Lower lobe of right lung (tissue), 2 donors: ENCODE data around the gene CLEC2D. TPM values are rescaled to one million over a fixed set of nuclear protein-coding genes. Genes with fewer than 3 reads are reported as not detected.

Experiments
- ATAC-seq, 2 donors: fragments of 200-7000 bp; cut with Tn5 transposase; one replicate each; pipeline ENCODE4 v1.9.1; 2020 to 2022; ENCODE audit warnings: mild to moderate bottlenecking in 2 of 2, moderate library complexity in 2 of 2
- DNase-seq: peaks from one replicate; pipeline ENCODE4 v3.0.0-alpha.2; 2020
- H3K27ac ChIP-seq: fragments of 200-600 bp; one replicate; pipeline ENCODE4 v1.8.0; 2022
- H3K27me3 ChIP-seq: fragments of 200-600 bp; one replicate; pipeline ENCODE4 v1.8.0; 2022; ENCODE audit warnings: low read depth
- H3K36me3 ChIP-seq: fragments of 200-600 bp; one replicate; pipeline ENCODE4 v1.8.0; 2022; ENCODE audit warnings: mild to moderate bottlenecking
- H3K4me1 ChIP-seq: fragments of 200-600 bp; one replicate; pipeline ENCODE4 v1.8.0; 2022
- H3K4me3 ChIP-seq: fragments of 200-600 bp; one replicate; pipeline ENCODE4 v1.8.0; 2022; ENCODE audit warnings: mild to moderate bottlenecking
- H3K9me3 ChIP-seq: fragments of 200-600 bp; one replicate; pipeline ENCODE4 v1.8.0; 2022
- intact Hi-C: fragments of 100-400 bp; cut with DNase I; formaldehyde crosslinking; loops from one replicate; pipeline ENCODE4 v1.11.0; 2022
- total RNA-seq: library from RNA; stranded (reverse); fragmentation: NEBNext Ultra II Directional; extraction: Animal tissue kit (Norgen Biotek cat#: 25700); gene quantifications from one replicate; pipeline ENCODE4 v1.2.1, GENCODE V29; 2021
- TF ChIP-seq, protein P1 (sequence below): fragments of 200-600 bp; IDR thresholded peaks from one replicate; pipeline ENCODE4 v1.8.0; 2022; ENCODE audit warnings: antibody characterized with exemption, mild to moderate bottlenecking
- donor health status: DM: no; HTN: yes; CAD: no; lungs with severe emphysema.

CLEC2D gene
- total RNA-seq, 1 donor from 2014 or later, result 13.9 TPM

DNA sequence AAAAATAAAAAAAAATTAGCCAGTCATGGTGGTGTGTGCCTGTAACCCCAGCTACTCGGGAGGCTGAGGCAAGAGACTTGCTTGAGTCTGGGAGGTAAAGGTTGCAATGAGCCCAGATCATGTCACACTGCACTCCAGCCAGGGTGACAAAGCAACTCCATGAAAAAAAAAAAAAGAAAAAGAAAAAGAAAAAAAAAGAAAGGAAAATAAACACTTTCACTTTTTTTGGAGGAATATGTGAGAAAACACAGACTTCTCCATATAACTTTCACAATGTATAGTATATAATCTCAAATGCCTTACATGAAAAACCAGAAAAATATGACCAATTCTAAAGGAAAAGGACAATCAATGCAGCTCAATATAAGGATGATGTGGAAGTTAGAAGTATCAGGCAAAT is 54.5 kb downstream of the CLEC2D start:
- Histone ChIP-seq H3K36me3 (no peaks in the 10 kb centered on the region), H3K27me3 (no peaks in the 10 kb centered on the region), H3K9me3 (no peaks in the 10 kb centered on the region), H3K4me3 (no peak overlapping the region), H3K4me1 (no peaks in the 10 kb centered on the region), H3K27ac (no peak overlapping the region)
- TF ChIP-seq, protein P1, sequence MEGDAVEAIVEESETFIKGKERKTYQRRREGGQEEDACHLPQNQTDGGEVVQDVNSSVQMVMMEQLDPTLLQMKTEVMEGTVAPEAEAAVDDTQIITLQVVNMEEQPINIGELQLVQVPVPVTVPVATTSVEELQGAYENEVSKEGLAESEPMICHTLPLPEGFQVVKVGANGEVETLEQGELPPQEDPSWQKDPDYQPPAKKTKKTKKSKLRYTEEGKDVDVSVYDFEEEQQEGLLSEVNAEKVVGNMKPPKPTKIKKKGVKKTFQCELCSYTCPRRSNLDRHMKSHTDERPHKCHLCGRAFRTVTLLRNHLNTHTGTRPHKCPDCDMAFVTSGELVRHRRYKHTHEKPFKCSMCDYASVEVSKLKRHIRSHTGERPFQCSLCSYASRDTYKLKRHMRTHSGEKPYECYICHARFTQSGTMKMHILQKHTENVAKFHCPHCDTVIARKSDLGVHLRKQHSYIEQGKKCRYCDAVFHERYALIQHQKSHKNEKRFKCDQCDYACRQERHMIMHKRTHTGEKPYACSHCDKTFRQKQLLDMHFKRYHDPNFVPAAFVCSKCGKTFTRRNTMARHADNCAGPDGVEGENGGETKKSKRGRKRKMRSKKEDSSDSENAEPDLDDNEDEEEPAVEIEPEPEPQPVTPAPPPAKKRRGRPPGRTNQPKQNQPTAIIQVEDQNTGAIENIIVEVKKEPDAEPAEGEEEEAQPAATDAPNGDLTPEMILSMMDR, result no peak
- no peak for ATAC-seq
- DNase-seq, result no peak
- intact Hi-C loops, result no loop called here

DNA sequence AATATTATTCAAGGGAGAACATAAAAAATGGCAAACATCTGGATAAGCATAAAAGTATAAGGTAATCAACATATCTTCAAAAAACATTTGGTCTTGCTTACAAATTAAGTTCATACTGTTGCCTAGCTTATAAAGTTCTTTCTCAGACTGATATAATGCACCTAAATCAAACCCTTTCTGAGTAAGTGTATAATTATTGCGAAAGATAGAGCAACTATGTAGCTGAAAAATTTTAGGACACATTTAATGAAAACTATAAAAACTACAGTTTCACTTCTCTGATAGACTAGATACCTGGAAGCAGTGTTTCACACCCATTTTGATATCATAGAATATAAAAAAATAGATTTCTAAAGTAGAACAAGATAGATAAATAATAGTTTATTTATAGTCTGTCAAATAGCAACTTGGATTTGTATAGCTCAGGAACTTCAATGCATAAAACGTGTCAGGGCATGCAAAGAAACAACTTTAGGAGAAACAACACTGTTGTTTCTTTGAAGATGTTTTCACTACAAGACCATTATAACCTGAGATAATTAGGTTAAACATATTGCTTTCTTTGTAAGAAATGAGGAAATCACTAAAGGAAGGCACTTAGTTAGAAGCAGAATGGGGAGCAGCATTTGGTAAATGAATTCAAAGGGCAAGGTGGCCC is 55.8 kb downstream of the CLEC2D start:
- ATAC-seq, result no peak
- no peaks in the 10 kb centered on the region for H3K4me1 ChIP-seq
- no peaks in the 10 kb centered on the region for H3K9me3 ChIP-seq

DNA sequence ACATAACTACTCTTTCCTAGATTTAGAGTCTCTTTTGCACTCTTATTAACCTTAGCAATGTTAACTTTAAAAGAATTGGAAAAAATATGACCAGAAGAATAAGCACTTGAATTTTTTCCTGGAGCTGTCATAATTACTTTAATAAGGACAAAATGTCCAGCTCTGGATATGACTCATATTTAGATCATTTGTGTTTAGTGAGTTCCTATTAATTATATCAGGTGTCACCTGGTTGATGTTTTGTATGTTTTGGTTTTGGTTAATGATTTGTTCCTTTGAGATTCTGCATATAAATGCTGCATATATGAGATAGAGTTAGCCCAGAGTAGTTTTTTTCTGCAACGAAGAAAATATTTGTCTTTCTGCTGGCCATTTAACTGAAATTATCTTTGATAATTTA is 58.3 kb downstream of the CLEC2D start:
- DNase-seq, result no peak
- Histone ChIP-seq H3K4me1 (no peaks in the 10 kb centered on the region), H3K27ac (no peak overlapping the region), H3K27me3 (no peaks in the 10 kb centered on the region), H3K36me3 (no peaks in the 10 kb centered on the region), H3K9me3 (no peaks in the 10 kb centered on the region), H3K4me3 (no peak overlapping the region)
- no peak for ATAC-seq
- TF ChIP-seq, protein P1, result no peak
- intact Hi-C loops, result no loop called here

More for the DNA sequence above, 55.8 kb downstream of the CLEC2D start:
- intact Hi-C loops, result no loop called here
- no peaks in the 10 kb centered on the region for H3K36me3 ChIP-seq
- TF ChIP-seq, protein P1, result no peak
- DNase-seq, result no peak
- no peaks in the 10 kb centered on the region for H3K27me3 ChIP-seq
- H3K27ac ChIP-seq, result no peak overlapping the region
- H3K4me3 ChIP-seq, result no peak overlapping the region

DNA sequence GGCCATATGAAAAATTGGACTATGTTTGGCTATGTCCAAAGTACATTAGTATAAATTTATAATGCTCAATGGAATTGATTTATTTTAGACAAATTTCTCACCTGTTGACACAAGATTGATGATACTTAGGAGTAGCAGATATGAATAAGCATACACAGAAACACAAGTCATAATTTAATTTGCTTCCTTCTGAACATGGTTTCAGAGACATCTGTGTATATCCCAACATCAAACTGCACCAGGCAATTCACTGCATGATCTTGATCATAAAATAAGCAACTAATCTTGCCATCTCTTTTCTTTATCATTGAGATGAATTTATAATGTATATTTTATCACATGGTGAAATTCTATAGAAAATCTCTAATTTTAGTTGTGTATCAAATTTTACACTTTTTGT is 59.6 kb downstream of the CLEC2D start:
- Histone ChIP-seq H3K27ac (no peak overlapping the region), H3K4me3 (no peak overlapping the region), H3K36me3 (no peaks in the 10 kb centered on the region), H3K27me3 (no peaks in the 10 kb centered on the region), H3K9me3 (no peaks in the 10 kb centered on the region), H3K4me1 (no peaks in the 10 kb centered on the region)
- TF ChIP-seq, protein P1, result no peak
- ATAC-seq, result no peak
- intact Hi-C loops, result no loop called here
- DNase-seq, result no peak

DNA sequence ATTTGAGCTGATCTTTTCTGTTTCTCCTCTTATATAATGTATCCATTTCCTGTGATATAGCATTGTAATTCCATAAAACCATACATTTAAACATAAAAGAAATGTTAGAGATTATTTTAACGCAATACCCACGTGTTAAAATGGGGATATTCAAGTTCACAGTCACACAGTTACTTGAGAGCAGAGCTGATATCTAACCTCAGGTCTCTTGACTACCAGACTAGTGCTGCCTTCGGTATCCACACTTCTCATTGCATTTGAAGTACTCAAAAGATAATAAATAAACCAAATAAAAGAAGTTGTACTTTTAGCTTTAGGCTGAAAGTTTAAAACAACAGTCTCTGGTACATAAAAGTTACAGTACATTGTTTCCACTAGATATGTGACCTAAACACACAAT is 60.5 kb downstream of the CLEC2D start:
- ATAC-seq (no peak), DNase-seq (no peak)
- Histone ChIP-seq H3K27me3 (no peaks in the 10 kb centered on the region), H3K27ac (no peak overlapping the region), H3K9me3 (no peaks in the 10 kb centered on the region), H3K36me3 (no peaks in the 10 kb centered on the region), H3K4me3 (no peak overlapping the region), H3K4me1 (no peaks in the 10 kb centered on the region)
- intact Hi-C loops, result no loop called here
- TF ChIP-seq, protein P1, result no peak
